GM19193 (cell line): ENCODE measurements around the gene RIOK1.

Experiments used
- POLR2A ChIP-seq: IDR thresholded peaks from 4 replicates; pipeline ENCODE4 v1.6.1; 2011; ENCODE audit not compliant: insufficient read depth, insufficient read length; ENCODE audit errors: extremely low read depth

Gene RIOK1

DNA sequence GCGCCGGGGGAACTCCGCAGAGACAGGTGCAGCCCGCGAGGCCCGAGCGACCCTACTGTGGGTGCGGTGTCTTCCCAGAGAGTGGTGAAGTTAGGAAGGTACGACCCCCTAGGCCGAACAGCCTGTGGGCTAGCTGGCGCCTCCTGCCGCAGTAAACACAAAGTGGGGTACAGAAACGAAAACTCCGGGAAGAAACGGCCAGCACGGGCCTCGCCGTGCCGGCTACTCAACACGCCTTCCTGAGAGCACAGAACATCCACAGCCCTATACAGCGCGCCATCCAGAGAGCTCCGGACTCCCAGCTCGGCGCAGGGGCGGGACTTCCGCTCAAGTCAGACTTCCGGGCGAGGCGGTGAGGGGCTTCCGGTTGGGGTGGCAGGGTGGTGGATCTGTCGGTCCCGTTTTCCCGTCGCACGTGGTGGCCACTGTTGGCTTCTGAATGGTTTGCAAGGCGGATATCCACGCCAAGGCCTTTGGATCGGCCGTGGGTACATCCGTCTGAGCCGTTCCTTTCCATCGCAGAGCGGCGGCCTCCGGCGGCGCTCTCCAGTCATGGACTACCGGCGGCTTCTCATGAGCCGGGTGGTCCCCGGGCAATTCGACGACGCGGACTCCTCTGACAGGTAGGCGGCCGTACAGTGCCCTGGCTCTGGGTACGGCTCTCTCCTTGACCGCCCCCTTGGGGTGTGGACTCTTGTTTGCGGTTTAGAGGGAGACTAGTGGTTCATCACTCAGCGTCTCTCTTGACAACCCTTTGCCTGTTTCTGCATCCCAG lies at the start of gene RIOK1, which contains the start of gene CAGE1:
RIOK1 (plus strand) TSS at position 358 of the 775 bp plus-strand sequence; CDS start at position 553, 195 bp downstream.
CAGE1 (minus strand) TSS at position 292 of the 775 bp plus-strand sequence. CDS start 2,569 bp downstream, outside the sequence.
- peak; percentile 99 for TF ChIP-seq POLR2A

DNA sequence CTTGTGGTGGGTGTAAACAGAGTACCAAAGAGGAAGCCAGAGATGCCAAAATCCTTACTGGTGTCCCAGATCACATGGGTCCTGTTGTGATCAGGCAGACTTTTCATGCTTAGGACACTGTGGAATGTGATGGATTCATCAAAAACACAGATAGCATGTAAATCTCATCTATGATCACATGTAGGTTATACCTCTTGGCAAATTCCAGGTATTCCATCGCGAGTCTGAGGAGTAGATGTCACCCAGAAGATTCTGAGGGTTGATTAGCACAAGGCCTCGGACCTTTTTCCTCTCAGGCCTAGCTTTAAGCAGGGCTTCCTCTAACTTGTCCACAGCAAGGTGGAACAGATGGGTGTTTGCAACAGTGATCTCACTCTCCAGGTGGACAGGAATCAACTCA lies 48.3 kb upstream of the RIOK1 start:
- no peak for TF ChIP-seq POLR2A

DNA sequence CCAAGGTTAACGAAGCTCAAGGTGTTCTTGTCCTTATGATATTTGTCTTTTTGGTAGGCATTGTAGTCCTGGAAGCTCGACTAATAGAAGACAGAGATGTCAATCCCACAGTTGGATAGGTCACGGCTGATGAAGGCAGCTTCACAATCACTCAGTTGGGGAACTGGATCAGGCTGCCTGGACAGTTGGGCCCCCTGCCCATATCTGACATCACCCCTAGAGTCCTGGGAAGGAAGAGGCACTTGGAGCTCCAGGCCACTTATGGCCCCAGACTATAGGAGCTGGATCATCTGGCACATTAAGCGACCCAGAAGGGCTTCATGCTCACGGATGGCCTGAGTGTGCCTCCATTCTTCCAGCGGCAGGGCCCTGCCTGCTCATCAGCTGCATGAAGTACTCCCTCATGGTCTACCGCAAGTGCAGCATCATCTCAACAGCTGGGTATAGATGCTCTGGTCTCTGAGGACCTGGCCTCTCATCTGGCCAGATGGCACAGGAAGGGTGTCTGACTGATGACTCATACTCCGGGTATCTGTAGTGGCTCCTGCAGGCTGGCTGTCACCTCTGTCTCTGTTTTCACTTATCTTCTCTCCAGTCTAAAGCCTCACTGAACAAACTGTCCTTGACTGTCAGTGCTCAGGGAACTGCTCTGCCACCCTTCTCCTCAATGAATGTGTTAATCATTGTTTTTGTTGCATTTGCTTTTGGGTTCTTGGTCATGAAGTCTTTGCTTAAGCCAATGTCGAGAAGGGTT lies 47.4 kb upstream of the RIOK1 start:
- no peak for TF ChIP-seq POLR2A

DNA sequence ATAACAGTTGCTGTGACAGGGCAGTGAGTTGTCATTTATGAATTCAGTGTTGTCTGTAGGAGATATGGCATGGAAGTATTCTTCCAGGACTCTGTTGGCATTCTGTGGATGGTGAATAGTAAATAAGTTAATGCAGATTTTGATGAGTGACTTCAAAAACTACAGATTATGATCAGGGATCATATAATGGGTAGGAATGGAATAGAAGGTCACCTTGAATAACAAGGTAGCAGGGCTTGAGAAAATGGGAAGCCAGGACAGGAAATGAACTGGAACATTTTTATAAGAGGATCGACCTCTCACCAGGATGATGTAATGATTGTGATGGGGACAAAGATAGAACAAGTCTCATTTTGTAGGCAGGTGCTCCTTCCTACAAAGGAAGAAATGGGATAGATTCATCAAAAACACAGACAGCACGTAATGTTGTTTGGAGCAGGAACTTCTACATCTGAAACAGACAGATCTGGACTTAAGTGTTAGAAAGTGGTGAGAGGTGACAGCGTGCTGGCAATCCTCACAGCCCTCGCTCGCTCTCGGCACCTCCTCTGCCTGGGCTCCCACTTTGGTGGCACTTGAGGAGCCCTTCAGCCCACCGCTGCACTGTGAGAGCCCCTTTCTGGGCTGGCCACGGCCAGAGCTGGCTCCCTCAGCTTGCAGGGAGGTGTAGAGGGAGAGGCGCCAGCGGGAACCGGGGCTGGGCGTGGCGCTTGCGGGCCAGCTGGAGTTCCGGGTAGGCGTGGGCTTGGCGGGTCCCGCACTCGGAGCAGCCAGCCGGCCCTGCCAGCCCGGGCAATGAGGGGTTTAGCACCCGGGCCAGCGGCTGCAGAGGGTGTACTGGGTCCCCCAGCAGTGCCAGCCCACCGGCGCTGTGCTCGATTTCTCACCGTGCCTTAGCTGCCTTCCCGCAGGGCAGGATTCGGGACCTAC lies 45.8 kb upstream of the RIOK1 start:
- TF ChIP-seq POLR2A, result no peak

DNA sequence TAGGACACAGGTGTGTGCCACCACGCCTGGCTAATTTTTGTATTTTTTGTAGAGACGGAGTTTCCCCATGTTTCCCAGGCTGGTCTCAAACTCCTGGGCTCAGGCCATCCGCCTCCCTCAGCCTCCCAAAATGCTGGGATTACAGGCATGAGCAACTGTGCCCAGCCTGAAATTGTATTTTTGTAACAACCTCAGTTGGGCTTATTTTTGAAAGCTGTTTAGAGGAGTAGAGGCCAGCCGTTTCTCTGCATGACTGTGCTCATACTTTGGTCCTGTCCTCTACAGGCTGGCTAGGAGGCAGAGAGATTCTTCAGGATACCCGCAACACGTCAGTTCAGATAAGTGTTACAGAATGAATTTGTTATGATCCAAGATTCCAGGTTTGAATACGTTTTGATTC lies 22.2 kb upstream of the RIOK1 start:
- no peak for TF ChIP-seq POLR2A

DNA sequence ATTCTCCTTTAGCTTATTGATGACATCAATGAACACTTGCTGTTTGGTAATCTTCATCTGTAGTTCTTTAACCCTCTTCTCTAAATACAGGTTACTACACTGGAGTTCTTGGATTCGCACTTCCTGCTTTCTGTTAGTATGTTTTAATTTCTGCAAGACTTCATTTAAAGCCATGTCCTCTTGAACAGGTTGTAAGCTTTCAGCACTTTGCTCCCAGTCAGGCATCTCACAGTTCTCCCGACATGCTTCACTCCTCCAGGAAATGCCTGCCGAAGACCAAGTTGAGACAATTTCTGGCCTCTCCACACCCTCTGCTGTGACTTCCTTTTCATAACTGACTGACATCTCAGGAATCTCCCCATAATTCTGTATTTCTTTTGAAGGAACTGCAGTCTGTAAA lies 15.9 kb upstream of the RIOK1 start:
- no peak for TF ChIP-seq POLR2A

DNA sequence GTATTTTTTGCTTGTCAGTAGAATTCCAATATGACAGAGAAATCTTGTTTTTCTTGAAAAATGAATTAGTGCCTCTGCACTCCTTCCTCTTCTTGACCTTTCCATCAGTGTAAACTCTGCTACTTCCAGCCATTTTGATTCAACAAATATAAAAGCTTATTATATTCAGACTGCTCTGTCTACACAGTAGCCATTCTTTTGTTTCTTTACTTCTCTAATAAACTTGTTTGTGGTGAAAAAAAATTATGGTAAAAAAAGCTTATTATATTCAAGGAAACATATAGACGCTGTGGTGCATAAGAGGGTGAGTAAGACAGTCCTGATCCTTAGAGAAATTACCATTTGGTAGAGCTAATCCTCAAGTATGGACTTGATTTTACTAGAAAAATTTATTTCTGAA lies 11.6 kb upstream of the RIOK1 start:
- TF ChIP-seq POLR2A, result no peak

DNA sequence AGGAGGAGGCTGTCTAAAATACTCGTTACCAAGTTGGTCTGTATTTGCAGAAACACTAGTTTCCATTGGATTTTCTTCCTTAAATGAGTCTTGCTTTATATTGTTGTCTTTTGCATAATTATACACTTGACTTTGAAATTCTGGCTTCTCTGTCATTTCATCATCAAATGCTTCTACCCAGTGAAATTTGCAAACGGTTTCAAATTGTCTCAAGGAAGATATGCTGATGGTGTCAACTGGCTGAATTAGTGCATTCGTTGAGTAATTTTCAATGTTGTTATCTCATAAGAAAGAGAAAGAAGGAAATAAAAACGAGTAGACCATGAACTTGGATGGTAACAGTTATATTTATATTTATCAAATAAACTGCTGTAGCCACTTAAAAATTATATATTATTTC lies 10.9 kb upstream of the RIOK1 start:
- no peak for TF ChIP-seq POLR2A

DNA sequence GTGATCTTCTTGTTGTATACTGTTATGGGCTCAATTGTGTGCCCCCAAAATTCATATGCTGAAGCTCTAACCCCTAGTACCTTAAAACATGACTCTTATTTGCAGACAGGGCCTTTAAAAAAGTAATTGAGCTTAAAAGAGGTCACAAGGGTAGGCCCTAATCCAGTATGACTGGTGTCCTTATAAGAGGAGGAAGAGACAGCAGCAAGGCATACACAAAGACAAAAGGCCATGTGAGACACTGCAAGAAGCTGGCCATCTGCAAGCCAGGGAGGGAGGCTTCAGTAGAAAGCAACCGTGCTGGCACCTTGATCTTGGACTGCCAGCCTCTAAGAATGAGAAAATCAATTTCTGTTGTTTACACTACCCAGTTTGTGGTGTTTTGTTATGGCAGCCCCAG lies 8.5 kb upstream of the RIOK1 start:
- TF ChIP-seq POLR2A, result no peak

DNA sequence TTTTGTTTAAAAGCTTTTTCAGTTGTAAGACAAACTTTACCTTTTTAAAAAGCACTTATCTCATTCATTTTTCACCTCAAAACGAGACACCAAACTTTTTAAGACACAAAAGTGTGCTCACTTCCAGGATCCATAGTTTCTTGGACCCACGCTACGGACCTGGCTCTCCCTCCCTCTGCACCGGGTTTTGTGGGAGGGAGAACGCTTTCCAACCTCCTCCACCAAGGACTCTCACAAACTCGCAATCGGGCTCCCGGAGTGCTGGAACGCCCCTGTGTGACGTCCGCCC lies 502 bp upstream of the RIOK1 start:
- TF ChIP-seq POLR2A, result no peak

DNA sequence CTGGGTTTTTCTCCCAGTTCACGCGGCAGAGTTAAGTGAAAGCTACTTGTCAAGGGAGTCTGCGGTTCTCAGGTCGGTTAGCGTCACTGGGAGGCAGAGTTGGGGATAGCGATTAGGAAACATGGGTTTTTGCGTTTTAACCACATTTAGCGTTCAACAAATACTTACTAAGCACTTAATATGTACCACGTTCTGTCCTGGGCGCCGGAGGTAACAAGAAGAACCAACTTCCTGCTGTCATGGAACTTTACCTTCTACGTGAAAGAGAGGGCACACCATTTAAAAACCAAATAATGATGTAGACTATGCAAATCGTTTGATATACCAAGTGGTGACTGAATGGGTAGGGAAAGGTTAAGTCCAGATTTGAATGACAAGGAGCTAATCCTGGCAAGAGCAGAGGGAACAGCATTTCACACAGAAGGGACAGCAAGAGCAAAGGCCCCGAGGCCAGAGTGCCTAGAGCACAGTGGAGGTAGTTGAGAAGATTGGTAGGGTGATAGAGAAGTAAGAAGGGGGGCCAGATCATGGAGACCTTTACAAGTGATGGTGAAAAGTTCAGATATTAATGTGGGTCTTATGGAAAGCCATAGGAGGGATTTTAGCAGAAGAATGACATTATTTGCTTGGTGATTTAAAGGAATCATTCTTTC lies 744 bp downstream of the RIOK1 start:
- no peak for TF ChIP-seq POLR2A

DNA sequence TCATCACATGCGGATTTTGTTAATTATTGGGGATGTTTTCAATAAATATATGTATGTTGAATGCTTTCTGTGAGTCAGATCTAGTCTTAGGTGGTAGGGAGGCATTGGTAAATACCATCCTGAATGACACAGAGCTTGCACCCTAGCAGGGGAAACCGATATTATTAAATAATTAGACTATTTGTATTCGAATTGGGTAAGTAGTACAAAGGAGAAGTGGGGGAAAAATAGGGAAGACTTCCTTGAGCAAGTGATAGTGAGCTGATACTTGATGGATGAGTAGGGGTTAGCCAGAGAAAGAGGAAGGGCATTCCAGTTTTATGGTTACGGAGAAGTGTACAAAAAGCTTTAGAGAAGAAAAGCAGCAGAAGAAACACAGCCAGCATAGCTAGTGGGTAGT lies 1.5 kb downstream of the RIOK1 start:
- TF ChIP-seq POLR2A, result no peak

DNA sequence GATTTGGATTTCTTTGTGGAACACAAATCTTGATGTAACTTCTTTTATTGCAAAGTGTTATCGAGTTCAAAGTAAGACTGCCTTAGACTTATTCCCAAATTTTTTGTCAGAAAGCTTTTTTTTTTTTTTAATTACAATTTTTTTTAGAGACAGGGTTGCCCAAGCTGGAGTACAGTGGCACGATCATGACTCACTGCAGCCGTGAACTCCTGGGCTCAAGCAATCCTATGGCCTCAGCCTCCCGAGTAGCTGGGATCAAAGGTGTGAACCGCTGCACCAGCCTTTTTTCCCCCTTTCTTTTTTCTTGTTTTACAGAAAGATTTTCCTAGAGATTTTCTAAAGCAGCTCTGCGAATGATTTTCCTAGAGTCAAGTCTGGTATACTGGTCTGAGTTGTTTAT lies 2.8 kb downstream of the RIOK1 start:
- TF ChIP-seq POLR2A, result no peak

DNA sequence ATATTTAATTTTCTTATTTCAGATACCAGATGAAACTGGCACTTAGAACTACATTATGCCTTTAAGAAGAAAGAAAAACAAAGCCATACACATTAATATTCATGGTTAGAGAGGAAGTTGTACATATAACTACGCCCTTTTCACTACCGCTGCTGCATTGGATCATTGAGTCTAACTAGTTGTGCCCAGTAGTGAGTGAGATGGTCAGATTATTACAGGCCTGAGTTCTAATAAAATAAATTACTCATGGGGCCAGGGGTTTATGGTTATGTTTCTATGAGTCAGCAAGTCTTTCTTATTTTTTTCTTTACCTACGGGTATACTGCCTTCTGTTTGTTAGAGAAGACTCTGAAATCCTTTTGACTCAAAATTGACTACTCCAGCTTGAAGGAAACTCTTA lies 11.5 kb downstream of the RIOK1 start:
- TF ChIP-seq POLR2A, result no peak

DNA sequence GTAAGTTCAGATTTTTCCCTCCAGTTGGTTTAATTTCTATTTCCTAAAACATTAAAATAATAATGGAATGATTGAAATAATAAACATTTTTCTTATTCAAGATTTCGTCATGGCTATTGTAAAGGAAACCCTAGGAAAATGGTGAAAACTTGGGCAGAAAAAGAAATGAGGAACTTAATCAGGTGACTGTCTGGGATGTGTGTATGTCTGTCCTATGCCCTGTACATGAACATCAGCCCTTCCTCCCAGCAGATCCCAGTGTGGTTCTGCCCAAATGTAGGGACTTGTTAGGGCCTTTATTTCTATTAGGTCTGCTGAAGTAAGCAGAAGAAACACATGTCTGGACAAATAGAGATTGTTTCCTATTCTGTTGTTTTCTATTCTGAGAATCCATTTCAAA lies 13.1 kb downstream of the RIOK1 start:
- no peak for TF ChIP-seq POLR2A
